Gastrocnemius medialis (tissue), 4 donors: ENCODE results near the gene SLC25A18.

Experiments
- CTCF ChIP-seq, 5 experiments: fragments of 450-650 bp in 3 of 5; fragments of 200-600 bp in 2 of 5; sonication (generic) in 2 of 5; IDR thresholded peaks in 4 of 5; conservative IDR thresholded peaks in 1 of 5; 1 replicate in 4 of 5; 2 replicates in 1 of 5; pipeline ENCODE4 v1.5.1; 2016 to 2019; ENCODE audit warnings: antibody characterized with exemption in 5 of 5, mild to moderate bottlenecking in 3 of 5, moderate library complexity in 3 of 5
- POLR2A ChIP-seq, 2 donors: fragments of 450-650 bp; IDR thresholded peaks; one replicate each; pipeline ENCODE4 v1.6.1; 2017; ENCODE audit warnings: antibody characterized with exemption in 2 of 2, mild to moderate bottlenecking in 2 of 2, moderate library complexity in 2 of 2

- no peak for TF ChIP-seq CTCF (IDR thresholded peaks at IDR 0.05 in 4 of 5, conservative IDR thresholded peaks at IDR 0.05 in 1 of 5)
- no peak for TF ChIP-seq POLR2A (IDR thresholded peaks at IDR 0.05)
Observed at GRCh38 chr22:17629173-17629489, 65.8 kb downstream of the SLC25A18 start.
